HCT116 (cell line): Measurements from ENCODE around the gene ABCA8. TPM values are rescaled to one million over a fixed set of nuclear protein-coding genes. Genes with fewer than 3 reads are reported as not detected.

Experiments used
- ATAC-seq: fragments of 200-7000 bp; cut with Tn5 transposase; 2 replicates; pipeline ENCODE4 v1.9.1; 2020; ENCODE audit warnings: mild to moderate bottlenecking, moderate library complexity
- BruUV-seq: library from RNA; stranded (reverse); fragments of 400-500 nt; replicated peaks from 2 replicates; lab custom pipeline; 2021; lab: Mats Ljungman, UMichigan
- CTCF ChIA-PET: fragments of 300-600 bp; sonication (Branson Sonifier 250); formaldehyde crosslinking; loops from one replicate; lab custom pipeline; 2021; ENCODE audit warnings: antibody characterized with exemption; lab: Charles Lee
- POLR2A ChIA-PET: fragments of 300-600, 350-600 bp; sonication (Branson Sonifier 250); formaldehyde crosslinking; loops from one replicate; lab custom pipeline; 2021; ENCODE audit warnings: antibody characterized with exemption; lab: Charles Lee
- RAD21 ChIA-PET, 2 experiments: fragments of 300-600 bp; sonication (Branson Sonifier 250); formaldehyde crosslinking; loops; one replicate each; lab custom pipeline; 2023; ENCODE audit warnings: low total read pairs in 2 of 2; ENCODE audit not compliant: uncharacterized antibody in 2 of 2, unreplicated experiment in 2 of 2, low non-redundant PET in 1 of 2; lab: Charles Lee
- DNase-seq: peaks from one replicate; pipeline ENCODE4 v3.0.0-alpha.2; 2010; ENCODE audit warnings: low read depth, low spot score
- H2AFZ ChIP-seq: fragments of 200-600 bp; shearing (Covaris generic), sonication (generic); 2 replicates; pipeline ENCODE4 v1.6.1; 2017; ENCODE audit warnings: low read depth, mixed run types, mixed read lengths, antibody characterized with exemption, low read length; ENCODE audit not compliant: poor library complexity, severe bottlenecking
- H3K27ac ChIP-seq: 2 replicates; pipeline ENCODE4 v1.5.1; 2012; ENCODE audit warnings: low read depth, low read length
- H3K27me3 ChIP-seq: fragments of 200-600 bp; sonication (generic); 2 replicates; pipeline ENCODE4 v1.6.1; 2016; ENCODE audit warnings: mixed run types, low read length, mixed read lengths; ENCODE audit not compliant: insufficient read depth
- H3K36me3 ChIP-seq, 2 experiments: fragments of 200-500 bp in 1 of 2; fragments of 200-600 bp in 1 of 2; sonication (Bioruptor generic) in 1 of 2; sonication (generic) in 1 of 2; 2 replicates each; pipeline versions ENCODE4 v1.5.1 to v1.6.1; 2014 to 2016; ENCODE audit warnings: low read length in 2 of 2, inconsistent platforms in 1 of 2, mixed read lengths in 1 of 2, mixed run types in 1 of 2; ENCODE audit not compliant: insufficient read depth in 2 of 2, control insufficient read depth in 1 of 2
- H3K4me1 ChIP-seq, 2 experiments: fragments of 200-600 bp in 1 of 2; sonication (generic) in 1 of 2; 2 replicates each; pipeline versions ENCODE4 v1.5.1 to v1.6.1; 2012 to 2017; ENCODE audit warnings: low read length in 2 of 2, inconsistent platforms in 1 of 2, mild to moderate bottlenecking in 1 of 2, mixed read lengths in 1 of 2, mixed run types in 1 of 2, moderate library complexity in 1 of 2; ENCODE audit not compliant: insufficient read depth in 2 of 2, control insufficient read depth in 1 of 2
- H3K4me2 ChIP-seq: fragments of 200-600 bp; sonication (generic); 2 replicates; pipeline ENCODE4 v1.6.1; 2017; ENCODE audit warnings: mixed run types, low read length, mixed read lengths
- H3K4me3 ChIP-seq, 2 experiments: fragments of 200-600 bp in 1 of 2; sonication (generic) in 1 of 2; replicated peaks in 1 of 2; 2 replicates each; pipeline ENCODE4 v1.5.1; 2011 to 2016; ENCODE audit warnings: low read length in 2 of 2, control low read depth in 1 of 2, low read depth in 1 of 2, mild to moderate bottlenecking in 1 of 2, mixed read lengths in 1 of 2, mixed run types in 1 of 2
- H3K79me2 ChIP-seq: fragments of 200-600 bp; sonication (generic); 2 replicates; pipeline ENCODE4 v1.6.1; 2017; ENCODE audit warnings: mild to moderate bottlenecking, mixed run types, low read length, moderate library complexity, mixed read lengths; ENCODE audit not compliant: insufficient read depth
- H3K9ac ChIP-seq: fragments of 200-600 bp; sonication (generic); 2 replicates; pipeline ENCODE4 v1.6.1; 2016; ENCODE audit warnings: low read length, mixed read lengths
- H3K9me2 ChIP-seq: fragments of 200-600 bp; sonication (generic), shearing (Covaris generic); 2 replicates; pipeline ENCODE4 v1.6.1; 2017; ENCODE audit warnings: mixed run types, mild to moderate bottlenecking, moderate library complexity; ENCODE audit not compliant: insufficient read depth
- H3K9me3 ChIP-seq, 2 experiments: fragments of 200-500 bp in 1 of 2; fragments of 200-600 bp in 1 of 2; sonication (Bioruptor generic) in 1 of 2; sonication (generic) in 1 of 2; 2 replicates each; pipeline ENCODE4 v1.6.1; 2014 to 2017; ENCODE audit warnings: low read length in 2 of 2, mixed read lengths in 2 of 2, inconsistent platforms in 1 of 2, low read depth in 1 of 2, mild to moderate bottlenecking in 1 of 2, mixed run types in 1 of 2, moderate library complexity in 1 of 2; ENCODE audit not compliant: control insufficient read depth in 1 of 2, insufficient read depth in 1 of 2
- H4K20me1 ChIP-seq: fragments of 200-600 bp; sonication (generic), shearing (Covaris generic); 2 replicates; pipeline ENCODE4 v1.6.1; 2017; ENCODE audit warnings: mixed run types, mild to moderate bottlenecking, moderate library complexity; ENCODE audit not compliant: insufficient read depth
- CEBPB ChIP-seq: IDR thresholded peaks from 2 replicates; pipeline ENCODE4 v1.6.1; 2012; ENCODE audit warnings: low read depth
- EGR1 ChIP-seq: IDR thresholded peaks from 2 replicates; pipeline ENCODE4 v1.6.1; 2012; ENCODE audit warnings: low read depth
- EZH2 ChIP-seq: fragments of 200-600 bp; sonication (generic); IDR thresholded peaks from 2 replicates; pipeline ENCODE4 v1.6.1; 2017; ENCODE audit warnings: antibody characterized with exemption, mixed run types
- MAX ChIP-seq: IDR thresholded peaks from 2 replicates; pipeline ENCODE4 v1.6.1; 2012
- POLR2A ChIP-seq: IDR thresholded peaks from 2 replicates; pipeline ENCODE4 v1.7.0; 2011; ENCODE audit warnings: borderline replicate concordance; ENCODE audit not compliant: insufficient read depth, insufficient read length; ENCODE audit errors: extremely low read depth
- SP1 ChIP-seq: IDR thresholded peaks from 2 replicates; pipeline ENCODE4 v1.6.1; 2012; ENCODE audit warnings: low read depth
- TCF7L2 ChIP-seq: IDR thresholded peaks from 2 replicates; pipeline ENCODE4 v1.7.0; 2011; ENCODE audit warnings: borderline replicate concordance, inconsistent platforms; ENCODE audit not compliant: insufficient read depth, insufficient read length; ENCODE audit errors: extremely low read depth
- ZFX ChIP-seq: fragments of 450-650 bp; IDR thresholded peaks from 2 replicates; pipeline ENCODE4 v1.6.1; 2017
- intact Hi-C: fragments of 100-400 bp; cut with micrococcal nuclease; formaldehyde crosslinking; loops from 2 replicates; pipeline ENCODE4 v1.10.0; 2022
- total RNA-seq: library from RNA; stranded (reverse); gene quantifications from one replicate; pipeline ENCODE4 v1.2.1, GENCODE V29; 2021; ENCODE audit not compliant: unreplicated experiment

ABCA8 gene
- total RNA-seq, 1 experiment from 2014 or later, result 0.44 TPM

GRCh38 chr17:68821860-68822696, 133.1 kb downstream of the ABCA8 start (continued):
- TF ChIP-seq MAX (peak; percentile 87), POLR2A (no peak), EGR1 (peak; percentile 36; the same call in 1 of the 2 replicates)

GRCh38 chr17:68820825-68821481, 134.2 kb downstream of the ABCA8 start:
- no peak overlapping the region for H3K9ac ChIP-seq
- TF ChIP-seq ZFX (no peak), CEBPB (peak; percentile 78), TCF7L2 (peak; percentile 66), EGR1 (no peak), SP1 (no peak), EZH2 (no peak)
- peak overlapping the region; percentile 63 for H2AFZ ChIP-seq
- H3K9me2 ChIP-seq, result no peaks in the 10 kb centered on the region
- RAD21 ChIA-PET, result no interaction called here
- no peaks in the 10 kb centered on the region for H3K79me2 ChIP-seq
- no peak for DNase-seq
- peak overlapping the region; percentile 53; the same call in 1 of the 2 replicates for H3K27ac ChIP-seq
- H4K20me1 ChIP-seq, result no peaks in the 10 kb centered on the region
- no TSS peak for BruUV-seq
- intact Hi-C loops, result no loop called here
- H3K4me1 ChIP-seq, result peaks cover 26 to 38% of the 10 kb centered on the region in 2 experiments
- no peaks in the 10 kb centered on the region for H3K9me3 ChIP-seq
- ATAC-seq, result peak; percentile 9; the same call in 1 of the 2 replicates
- no peaks in the 10 kb centered on the region for H3K27me3 ChIP-seq
- H3K4me3 ChIP-seq, result peak overlapping the region in 1 of 2 experiments; percentile 33; a peak in 1 of 4 replicates
- H3K4me2 ChIP-seq, result peak overlapping the region; percentile 73
- POLR2A ChIA-PET, result no interaction called here
- no peaks in the 10 kb centered on the region for H3K36me3 ChIP-seq
- CTCF ChIA-PET, result interaction anchor here (1.0 kb wide), 1 partner anchor 86 kb away, joined by 3 read pairs; no protein-coding TSS in a partner anchor
